Kidney capillary endothelial cell (primary cell): ENCODE results near the gene NOVA1.

ENCODE experiments used
- DNase-seq: peaks from one replicate; pipeline ENCODE4 v3.0.0-alpha.2; 2018; ENCODE audit warnings: low spot score

NOVA1 gene

GRCh38 chr14:26593357-26593756 lies 4.5 kb downstream of the NOVA1 start:
- DNase-seq: no peak

GRCh38 chr14:26589925-26590324 lies 7.9 kb downstream of the NOVA1 start:
- DNase-seq: no peak

- no peak for DNase-seq
These were observed 20.1 kb downstream of the NOVA1 start for GRCh38 chr14:26577711-26578110.

GRCh38 chr14:26554069-26554772 lies 43.6 kb downstream of the NOVA1 start:
- DNase-seq: no peak

- DNase-seq: no peak
These were observed 48.3 kb downstream of the NOVA1 start for GRCh38 chr14:26549571-26549970.

- DNase-seq: no peak
These were observed 49.4 kb downstream of the NOVA1 start for GRCh38 chr14:26548406-26548805.

GRCh38 chr14:26538176-26538575 lies 59.7 kb downstream of the NOVA1 start:
- DNase-seq: no peak

- peak; percentile 0 for DNase-seq
These were observed 65.9 kb downstream of the NOVA1 start for GRCh38 chr14:26531894-26532293.

- no peak for DNase-seq
These were observed 69.2 kb downstream of the NOVA1 start for GRCh38 chr14:26528415-26529182.

- no peak for DNase-seq
These were observed 70.7 kb downstream of the NOVA1 start for GRCh38 chr14:26527095-26527494.

- no peak for DNase-seq
These were observed 71.7 kb downstream of the NOVA1 start for GRCh38 chr14:26526137-26526536.

GRCh38 chr14:26525085-26525484 lies 72.7 kb downstream of the NOVA1 start:
- no peak for DNase-seq

GRCh38 chr14:26522967-26523366 lies 74.9 kb downstream of the NOVA1 start:
- no peak for DNase-seq

- DNase-seq: no peak
These were observed 80.1 kb downstream of the NOVA1 start for GRCh38 chr14:26517771-26518170.

GRCh38 chr14:26500028-26500427 lies 97.8 kb downstream of the NOVA1 start:
- DNase-seq: no peak

GRCh38 chr14:26499546-26499945 lies 98.3 kb downstream of the NOVA1 start:
- DNase-seq: no peak

- DNase-seq: no peak
These were observed 110.9 kb downstream of the NOVA1 start for GRCh38 chr14:26486922-26487321.

- DNase-seq: no peak
These were observed 113.3 kb downstream of the NOVA1 start for GRCh38 chr14:26484562-26484961.

- DNase-seq: no peak
These were observed 118.9 kb downstream of the NOVA1 start for GRCh38 chr14:26478967-26479366.

- DNase-seq: no peak
These were observed 131.0 kb downstream of the NOVA1 start for GRCh38 chr14:26466862-26467261.

GRCh38 chr14:26463136-26463535 lies 134.7 kb downstream of the NOVA1 start:
- DNase-seq: no peak

- DNase-seq: no peak
These were observed 143.7 kb downstream of the NOVA1 start for GRCh38 chr14:26454105-26454504.

GRCh38 chr14:26448181-26448855 lies 149.5 kb downstream of the NOVA1 start:
- DNase-seq: no peak
